Fibroblast of lung (primary cell): Measurements from ENCODE around the gene PDE8B. TPM values are rescaled to one million over a fixed set of nuclear protein-coding genes. Genes with fewer than 3 reads are reported as not detected.
A peak's percentile ranks its signal among the peaks of the same experiment; 100 is the strongest.

Source experiments
- DNase-seq, 2 donors: peaks; one replicate each; pipeline versions ENCODE4 v3.0.0 to v3.0.0-alpha.2; 2010; ENCODE audit warnings: low read depth in 2 of 2
- H2AFZ ChIP-seq: 2 replicates; pipeline ENCODE4 v1.5.1; 2012; ENCODE audit warnings: low read length, control low read depth, inconsistent platforms
- H3K27ac ChIP-seq: 2 replicates; pipeline ENCODE4 v1.5.1; 2011; ENCODE audit warnings: low read length, control low read depth; ENCODE audit not compliant: insufficient read depth
- H3K27me3 ChIP-seq: 2 replicates; pipeline ENCODE4 v1.5.1; 2011; ENCODE audit warnings: mild to moderate bottlenecking, low read length; ENCODE audit not compliant: control insufficient read depth, insufficient read depth
- H3K36me3 ChIP-seq: 2 replicates; pipeline ENCODE4 v1.5.1; 2011; ENCODE audit warnings: low read length; ENCODE audit not compliant: control insufficient read depth, insufficient read depth
- H3K4me1 ChIP-seq: 2 replicates; pipeline ENCODE4 v1.5.1; 2011; ENCODE audit warnings: low read length; ENCODE audit not compliant: control insufficient read depth, insufficient read depth; ENCODE audit errors: extremely low read depth
- H3K4me2 ChIP-seq: 2 replicates; pipeline ENCODE4 v1.5.1; 2011; ENCODE audit warnings: low read length, control low read depth; ENCODE audit not compliant: insufficient read depth; ENCODE audit errors: extremely low read depth
- H3K4me3 ChIP-seq, 4 experiments: fragments of 200-600 bp in 1 of 4; sonication (generic) in 1 of 4; replicated peaks in 1 of 4; 2 replicates each; pipeline ENCODE4 v1.5.1; 2011 to 2016; ENCODE audit warnings: low read length in 4 of 4, low read depth in 3 of 4, mild to moderate bottlenecking in 3 of 4, control low read depth in 2 of 4, inconsistent platforms in 1 of 4, mixed read lengths in 1 of 4; ENCODE audit not compliant: insufficient read depth in 1 of 4; ENCODE audit errors: control extremely low read depth in 1 of 4
- H3K79me2 ChIP-seq: 2 replicates; pipeline ENCODE4 v1.5.1; 2012; ENCODE audit warnings: mild to moderate bottlenecking, low read length, inconsistent platforms; ENCODE audit not compliant: control insufficient read depth, insufficient read depth
- H3K9ac ChIP-seq: 2 replicates; pipeline ENCODE4 v1.5.1; 2011; ENCODE audit warnings: mild to moderate bottlenecking, low read length, control low read depth; ENCODE audit not compliant: insufficient read depth
- H3K9me3 ChIP-seq: 2 replicates; pipeline ENCODE4 v1.5.1; 2012; ENCODE audit warnings: low read depth, low read length; ENCODE audit not compliant: control insufficient read depth, insufficient read depth
- H4K20me1 ChIP-seq: 2 replicates; pipeline ENCODE4 v1.5.1; 2011; ENCODE audit warnings: low read length; ENCODE audit not compliant: control insufficient read depth, insufficient read depth; ENCODE audit errors: extremely low read depth
- EZH2 ChIP-seq: IDR thresholded peaks from 2 replicates; pipeline ENCODE4 v1.5.1; 2012; ENCODE audit warnings: low read length, control low read depth, mild to moderate bottlenecking; ENCODE audit errors: missing control alignments
- polyA plus RNA-seq, 2 donors: library from polyadenylated mRNA; depleted of rRNA in 1 of 2; stranded (reverse) in 1 of 2; unstranded in 1 of 2; fragments of >200 nt; gene quantifications; 2 replicates each; pipeline ENCODE4 v1.2.1, GENCODE V29; 2011 to 2012; ENCODE audit warnings: missing spikeins in 1 of 2
- total RNA-seq: library from RNA; depleted of rRNA; stranded (reverse); fragments of >200 nt; gene quantifications from 2 replicates; pipeline ENCODE4 v1.2.1, GENCODE V29; 2014
- TF ChIP-seq, protein P1 (sequence below), 2 donors: IDR thresholded peaks in 1 of 2; conservative IDR thresholded peaks in 1 of 2; 1 replicate in 1 of 2; 2 replicates in 1 of 2; pipeline ENCODE4 v1.5.1; 2011 to 2012; ENCODE audit warnings: low read length in 2 of 2, control low read depth in 1 of 2, inconsistent platforms in 1 of 2, low read depth in 1 of 2, mild to moderate bottlenecking in 1 of 2

Gene PDE8B
- total and polyA plus RNA-seq, 2 donors (not counting 1 experiment from before 2014, with no cell fraction given) = 0.17 to 0.18 TPM

DNA sequence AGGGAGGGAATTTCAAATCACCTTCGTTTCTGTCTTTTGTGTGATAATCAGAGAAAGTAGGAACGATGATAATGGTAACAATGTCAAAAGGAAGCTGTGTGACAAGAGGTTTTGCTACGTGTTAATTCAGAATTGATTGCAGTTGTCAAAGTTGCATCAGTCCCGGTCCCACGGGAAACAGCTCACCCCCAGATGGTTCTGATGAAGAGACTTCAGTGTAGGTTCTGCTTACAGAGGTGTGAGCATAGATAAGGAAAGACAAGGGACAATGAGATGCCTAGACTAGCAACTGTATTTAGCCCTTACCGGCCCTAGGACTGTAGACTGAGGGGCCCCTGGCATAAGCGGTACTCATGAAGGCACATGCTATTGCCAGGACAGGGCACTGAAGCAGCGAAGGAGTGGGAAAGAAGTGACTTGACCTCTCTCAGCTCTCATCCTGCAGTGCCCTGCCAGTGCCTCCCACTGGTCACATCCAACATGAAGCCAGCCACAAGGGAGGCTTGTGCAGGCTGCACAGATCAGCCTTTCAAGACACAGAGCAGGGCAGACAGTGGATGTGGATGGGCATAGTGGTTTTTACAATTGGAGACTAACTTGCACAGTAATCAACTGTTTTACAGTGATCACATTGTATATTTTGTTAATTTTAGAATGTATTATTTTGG is 21.1 kb downstream of the PDE8B start:
- H3K27ac ChIP-seq = no peak overlapping the region
- no peak overlapping the region for H3K9ac ChIP-seq
- H2AFZ ChIP-seq = no peak overlapping the region
- DNase-seq = no peak
- no peaks in the 10 kb centered on the region for H3K79me2 ChIP-seq
- H3K36me3 ChIP-seq = no peaks in the 10 kb centered on the region
- H4K20me1 ChIP-seq = no peaks in the 10 kb centered on the region
- no peak overlapping the region for H3K4me2 ChIP-seq
- TF ChIP-seq, protein P1, sequence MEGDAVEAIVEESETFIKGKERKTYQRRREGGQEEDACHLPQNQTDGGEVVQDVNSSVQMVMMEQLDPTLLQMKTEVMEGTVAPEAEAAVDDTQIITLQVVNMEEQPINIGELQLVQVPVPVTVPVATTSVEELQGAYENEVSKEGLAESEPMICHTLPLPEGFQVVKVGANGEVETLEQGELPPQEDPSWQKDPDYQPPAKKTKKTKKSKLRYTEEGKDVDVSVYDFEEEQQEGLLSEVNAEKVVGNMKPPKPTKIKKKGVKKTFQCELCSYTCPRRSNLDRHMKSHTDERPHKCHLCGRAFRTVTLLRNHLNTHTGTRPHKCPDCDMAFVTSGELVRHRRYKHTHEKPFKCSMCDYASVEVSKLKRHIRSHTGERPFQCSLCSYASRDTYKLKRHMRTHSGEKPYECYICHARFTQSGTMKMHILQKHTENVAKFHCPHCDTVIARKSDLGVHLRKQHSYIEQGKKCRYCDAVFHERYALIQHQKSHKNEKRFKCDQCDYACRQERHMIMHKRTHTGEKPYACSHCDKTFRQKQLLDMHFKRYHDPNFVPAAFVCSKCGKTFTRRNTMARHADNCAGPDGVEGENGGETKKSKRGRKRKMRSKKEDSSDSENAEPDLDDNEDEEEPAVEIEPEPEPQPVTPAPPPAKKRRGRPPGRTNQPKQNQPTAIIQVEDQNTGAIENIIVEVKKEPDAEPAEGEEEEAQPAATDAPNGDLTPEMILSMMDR (conservative IDR thresholded peaks at IDR 0.05 in 1 of 2, IDR thresholded peaks at IDR 0.05 in 1 of 2; ENCODE audit: low read depth in 1 of 2, low read length in 2 of 2) = no peak
- no peak for TF ChIP-seq EZH2
- peaks cover 4% of the 10 kb centered on the region for H3K27me3 ChIP-seq
- no peak overlapping the region for H3K4me3 ChIP-seq
- no peaks in the 10 kb centered on the region for H3K9me3 ChIP-seq
- no peaks in the 10 kb centered on the region for H3K4me1 ChIP-seq

GRCh38 chr5:77232574-77233358 is 22.3 kb downstream of the PDE8B start:
- Histone ChIP-seq H3K79me2 (no peaks in the 10 kb centered on the region), H4K20me1 (no peaks in the 10 kb centered on the region), H3K27me3 (peaks cover 2% of the 10 kb centered on the region), H2AFZ (no peak overlapping the region), H3K36me3 (no peaks in the 10 kb centered on the region), H3K4me3 (no peak overlapping the region), H3K4me1 (no peaks in the 10 kb centered on the region), H3K9me3 (no peaks in the 10 kb centered on the region), H3K27ac (no peak overlapping the region), H3K9ac (no peak overlapping the region), H3K4me2 (no peak overlapping the region)
- DNase-seq = peak in 1 of 2 donors; percentile 53
- TF ChIP-seq EZH2 = no peak
- TF ChIP-seq, protein P1 (conservative IDR thresholded peaks at IDR 0.05 in 1 of 2, IDR thresholded peaks at IDR 0.05 in 1 of 2; ENCODE audit: low read depth in 1 of 2, low read length in 2 of 2) = no peak

GRCh38 chr5:77235846-77236721 is 25.6 kb downstream of the PDE8B start:
- Histone ChIP-seq H3K9ac (no peak overlapping the region), H3K4me2 (no peak overlapping the region)
- TF ChIP-seq, protein P1 (conservative IDR thresholded peaks at IDR 0.05 in 1 of 2, IDR thresholded peaks at IDR 0.05 in 1 of 2; ENCODE audit: low read depth in 1 of 2, low read length in 2 of 2) = no peak
- no peak for TF ChIP-seq EZH2

More at GRCh38 chr5:77235846-77236721, 25.6 kb downstream of the PDE8B start:
- H3K36me3 ChIP-seq = no peaks in the 10 kb centered on the region
- no peak overlapping the region for H3K27ac ChIP-seq
- no peak for DNase-seq
- no peaks in the 10 kb centered on the region for H4K20me1 ChIP-seq
- H3K4me3 ChIP-seq = no peak overlapping the region
- H3K4me1 ChIP-seq = no peaks in the 10 kb centered on the region
- H3K27me3 ChIP-seq = peaks cover 2% of the 10 kb centered on the region
- no peaks in the 10 kb centered on the region for H3K79me2 ChIP-seq
- H2AFZ ChIP-seq = no peak overlapping the region
- H3K9me3 ChIP-seq = no peaks in the 10 kb centered on the region
